NCI-H526 treated with DMSO at 0.1 percent for 48 hours (cell line): ENCODE measurements around the gene RXRG.
A peak's percentile ranks its signal among the peaks of the same experiment; 100 is the strongest.
"Not testable (repeated sequence)": the region's sequence is repeated elsewhere in the genome, so short reads cannot be mapped to it uniquely, and the experiment has no call there.

Experiments used
- DNase-seq: peaks from one replicate; lab custom pipeline; 2025; lab: John Stamatoyannopoulos, UW

Gene RXRG

DNA sequence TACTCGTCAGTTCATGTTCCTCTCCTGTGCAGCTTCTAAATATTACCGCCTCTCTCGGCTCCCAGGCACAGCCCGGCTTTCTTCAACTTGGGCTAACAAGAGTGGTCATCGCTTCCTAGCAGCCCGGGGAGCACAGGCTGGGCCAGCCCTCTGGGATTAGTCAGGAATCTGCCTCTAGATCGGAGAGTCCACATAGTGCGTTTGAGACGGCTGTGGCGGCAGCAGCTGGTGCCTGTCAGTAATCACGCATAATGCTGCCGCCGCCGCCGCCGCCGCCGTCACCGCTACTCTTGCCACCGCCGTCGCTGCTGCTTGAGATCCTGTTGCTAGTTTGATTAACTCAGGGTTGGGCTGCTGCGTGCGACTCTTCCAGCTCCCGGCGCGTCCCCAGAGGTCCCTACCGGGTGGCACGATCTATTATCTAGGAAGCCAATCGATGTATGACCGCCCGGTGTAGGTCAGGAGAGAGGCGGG lies at the start of gene RXRG:
Gene RXRG, minus strand, starts transcription at position 230 of the 474 bp plus-strand sequence. CDS start 233 bp downstream, outside the sequence.
- DNase-seq: peak; percentile 92

DNA sequence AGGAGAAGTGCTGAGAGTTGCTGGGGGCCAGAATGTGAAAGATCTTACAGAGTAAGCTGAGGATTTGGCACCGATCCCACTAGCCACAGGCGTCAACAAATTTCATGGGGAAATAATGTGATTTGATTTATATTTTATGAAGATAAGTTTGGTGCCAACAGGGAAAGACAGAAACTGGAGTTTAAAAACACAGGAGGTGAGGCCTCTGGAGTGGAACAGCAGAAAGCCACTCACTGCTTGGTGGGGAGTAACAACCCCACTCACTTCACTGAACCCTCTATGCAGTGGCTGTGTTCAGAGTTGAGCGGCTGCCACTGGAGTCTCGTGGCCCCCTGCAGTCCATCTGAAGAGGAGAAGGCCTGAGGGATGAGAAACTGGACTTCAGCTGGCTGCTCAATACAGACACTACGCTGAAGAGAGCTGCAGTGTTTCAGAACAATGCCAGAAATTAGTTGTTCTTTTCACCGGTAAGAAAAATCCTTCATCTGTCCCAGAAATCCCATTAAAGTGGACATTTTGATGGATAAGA lies 48.0 kb upstream of the RXRG start:
- DNase-seq: no peak

DNA sequence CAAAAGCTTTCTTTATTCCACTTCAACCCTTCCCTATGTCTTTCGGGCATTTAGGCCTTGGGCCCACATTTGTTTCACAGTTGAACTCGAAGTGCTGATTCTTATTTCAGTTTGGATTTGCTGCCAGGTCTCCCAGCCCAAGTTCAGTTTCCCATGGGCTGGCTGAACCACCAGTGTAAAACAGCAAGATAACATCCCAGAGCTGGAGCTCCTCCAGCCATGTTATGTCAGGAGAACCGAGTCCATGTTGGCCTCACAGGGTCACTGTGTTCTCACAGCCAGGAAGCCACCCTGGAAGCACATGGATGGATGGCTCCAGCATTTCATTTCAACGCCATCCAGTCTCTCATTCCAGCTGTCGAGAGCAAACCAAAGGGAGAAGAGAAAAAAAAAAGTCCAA lies 45.2 kb upstream of the RXRG start:
- no peak for DNase-seq

DNA sequence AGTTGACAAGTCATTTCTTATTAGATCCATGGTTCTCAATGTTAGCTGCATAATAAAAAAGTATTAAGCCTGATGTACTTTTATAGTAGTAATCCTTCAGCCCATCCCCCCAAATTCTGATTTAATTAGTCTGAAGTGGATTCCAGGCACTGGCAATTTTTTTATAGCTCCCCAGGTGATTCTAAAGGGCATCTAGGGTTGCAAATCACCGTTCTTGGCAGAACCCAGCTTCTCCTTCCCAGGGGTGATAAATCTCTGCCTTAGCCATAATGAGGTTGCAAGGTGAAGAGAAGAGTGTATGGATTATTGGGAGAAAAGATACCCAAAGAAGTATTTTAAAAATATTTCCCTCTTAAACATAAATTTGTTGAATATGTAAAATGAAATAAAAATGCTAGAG lies 43.0 kb upstream of the RXRG start:
- no peak for DNase-seq

DNA sequence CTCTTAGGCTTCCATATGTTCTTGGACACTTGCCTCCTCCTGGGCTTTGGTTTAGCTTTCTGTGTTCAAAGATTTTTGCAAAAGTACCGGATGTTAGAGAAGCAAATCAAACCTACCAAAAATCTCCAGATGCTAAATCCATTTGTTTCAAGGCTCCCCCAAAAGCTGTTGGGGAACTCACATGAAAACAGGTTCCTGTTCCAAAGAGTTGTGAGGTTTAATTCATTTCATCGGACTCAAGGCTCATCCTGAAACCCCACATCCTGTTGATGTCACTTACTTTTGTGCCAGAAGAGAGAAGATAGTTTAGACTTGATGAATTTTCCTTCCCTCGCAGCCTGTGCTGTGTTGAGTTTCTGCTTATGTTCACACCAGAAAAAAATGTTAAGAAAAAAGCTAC lies 41.7 kb upstream of the RXRG start:
- no peak for DNase-seq

DNA sequence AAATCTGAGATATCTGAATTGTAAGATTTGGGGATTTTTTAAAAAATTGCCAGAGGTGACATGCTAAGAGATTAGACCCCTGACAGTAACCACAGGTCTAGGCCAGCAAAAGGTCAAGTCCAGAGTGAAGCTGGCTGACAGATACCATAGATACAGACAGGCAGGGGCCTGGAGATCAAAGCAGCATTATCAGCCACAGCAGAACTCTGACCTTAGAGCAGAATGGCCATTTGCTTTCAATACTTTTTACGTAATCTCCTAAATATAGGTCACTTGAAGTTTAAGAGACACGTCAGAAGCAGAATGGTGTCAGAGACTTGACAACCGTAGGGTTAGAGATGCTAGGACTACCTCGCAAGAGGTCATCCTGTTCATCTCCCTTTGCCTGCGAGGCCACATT lies 40.8 kb upstream of the RXRG start:
- no peak for DNase-seq

DNA sequence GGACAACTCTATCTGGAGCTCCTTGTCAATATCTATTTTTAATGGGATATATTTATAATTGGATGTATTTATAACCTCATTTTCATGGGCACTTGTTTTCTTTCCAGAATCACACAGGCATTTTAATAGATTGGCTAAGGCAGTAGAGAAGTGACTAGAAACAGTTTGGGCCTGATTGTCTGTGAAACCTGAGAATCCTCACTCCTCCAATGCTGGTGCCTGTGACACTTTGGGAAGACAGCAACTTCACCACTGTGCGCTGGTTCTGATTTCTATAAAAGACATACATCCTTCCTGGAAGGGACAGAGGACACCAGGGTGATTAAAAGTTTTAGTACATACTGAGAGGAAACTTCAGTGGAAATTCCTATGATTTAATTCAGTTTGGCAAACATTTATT lies 39.6 kb upstream of the RXRG start:
- no peak for DNase-seq

DNA sequence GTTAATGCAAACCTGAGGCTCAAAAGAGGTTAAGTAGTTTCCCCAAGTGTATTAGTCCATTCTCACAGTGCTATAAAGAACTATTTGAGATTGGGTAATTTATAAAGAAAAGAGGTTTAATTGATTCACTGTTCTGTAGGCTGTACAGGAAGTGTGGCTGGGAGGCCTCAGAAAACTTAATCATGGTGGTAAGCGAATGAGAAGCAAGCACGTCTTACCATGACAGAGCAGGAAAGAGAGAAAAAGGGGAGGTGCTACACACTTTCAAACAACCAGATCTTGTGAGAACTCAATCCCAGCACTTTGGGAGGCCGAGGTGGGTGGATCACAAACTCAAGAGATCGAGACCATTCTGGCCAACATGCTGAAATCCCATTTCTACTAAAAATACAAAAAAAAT lies 38.5 kb upstream of the RXRG start:
- no peak for DNase-seq

DNA sequence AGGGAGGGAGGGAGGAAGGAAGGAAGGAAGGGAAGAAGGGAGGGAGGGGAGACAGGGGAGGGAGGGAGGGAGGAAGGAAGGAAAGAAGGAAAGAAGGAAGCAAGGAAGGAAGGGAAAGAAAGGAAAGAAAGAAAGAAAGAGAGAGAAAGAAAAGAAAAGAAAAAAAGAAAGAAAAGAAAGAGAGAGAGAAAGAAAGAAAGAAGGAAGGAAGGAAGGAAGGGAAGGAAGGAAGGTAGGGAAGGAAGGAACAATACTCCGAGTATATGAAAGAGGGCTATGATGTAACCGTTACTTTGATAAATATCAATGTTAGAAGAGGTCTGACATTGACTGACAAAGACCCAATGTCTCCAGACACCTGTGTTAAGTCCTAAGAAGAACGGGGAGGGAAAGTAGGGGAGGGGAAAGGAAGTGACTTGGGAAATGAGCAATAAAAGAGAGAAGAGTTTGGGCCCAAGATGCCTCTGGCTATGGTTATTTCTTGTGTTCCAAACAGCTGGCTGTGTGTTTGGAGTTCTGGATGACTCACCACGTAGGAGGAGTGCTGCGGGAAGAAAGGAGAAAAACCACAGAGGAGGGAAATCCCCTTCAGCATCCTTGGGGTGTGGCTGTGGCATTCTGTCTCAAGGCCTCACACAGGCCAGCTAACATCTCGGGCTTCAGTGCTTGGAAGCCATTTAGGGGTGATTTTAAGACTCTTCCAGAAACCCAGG lies 37.0 kb upstream of the RXRG start:
- DNase-seq: no peak

DNA sequence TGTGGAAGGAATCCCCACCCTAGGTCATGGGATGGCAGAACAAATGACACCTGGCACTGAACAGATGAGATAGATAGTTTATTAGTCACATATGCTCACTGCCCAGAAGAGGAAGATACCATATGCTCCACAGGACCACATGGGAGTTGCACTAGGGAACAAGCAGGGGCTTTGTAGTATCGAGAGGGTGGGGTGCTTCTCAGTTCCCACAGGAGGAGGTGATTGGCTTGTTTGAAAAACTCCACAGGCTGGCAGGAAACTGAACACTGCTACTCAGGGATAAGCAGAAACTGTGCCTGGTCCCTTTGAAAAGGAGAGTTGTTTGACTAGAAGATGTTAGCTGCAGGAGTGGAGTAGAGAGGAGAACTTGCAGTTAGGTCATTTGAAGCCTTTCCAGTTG lies 31.9 kb upstream of the RXRG start:
- no peak for DNase-seq

DNA sequence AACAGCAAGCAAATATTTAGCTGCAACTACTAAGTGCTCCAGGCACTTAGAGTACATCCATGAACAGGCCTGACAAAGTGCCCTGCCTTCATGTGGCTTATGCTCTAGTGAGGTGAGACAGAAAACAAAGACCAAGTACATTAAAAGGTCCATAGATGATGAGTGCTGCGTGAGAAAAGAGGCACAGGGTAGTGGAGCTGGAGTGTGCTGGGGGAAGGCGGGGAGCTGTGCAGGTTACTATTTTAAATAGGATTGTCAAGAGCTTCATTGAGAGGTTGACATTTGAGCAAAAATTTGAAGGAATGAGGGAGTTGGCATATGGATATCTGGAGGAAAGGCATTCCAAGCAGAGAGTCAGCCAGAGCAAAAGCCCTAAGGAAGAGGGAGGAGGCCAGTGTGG lies 29.3 kb upstream of the RXRG start:
- no peak for DNase-seq

DNA sequence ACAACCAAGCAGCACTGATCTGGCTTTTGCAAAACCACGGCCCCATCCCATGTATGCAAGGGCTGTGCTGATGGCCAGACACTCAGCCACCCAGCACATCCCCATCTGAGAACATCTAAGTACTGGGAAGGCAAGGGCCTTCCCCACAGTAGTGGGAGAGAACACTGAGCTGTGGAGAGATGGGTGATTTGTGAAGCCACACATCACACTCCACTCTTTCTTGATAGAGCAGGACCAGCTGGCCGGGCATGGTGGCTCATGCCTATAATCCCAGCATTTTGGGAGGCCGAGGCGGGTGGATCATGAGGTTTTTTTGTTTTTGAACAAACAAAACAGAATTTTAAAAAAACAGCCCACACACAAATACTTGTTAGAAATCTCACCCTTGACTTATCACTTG lies 28.2 kb upstream of the RXRG start:
- DNase-seq: no peak

DNA sequence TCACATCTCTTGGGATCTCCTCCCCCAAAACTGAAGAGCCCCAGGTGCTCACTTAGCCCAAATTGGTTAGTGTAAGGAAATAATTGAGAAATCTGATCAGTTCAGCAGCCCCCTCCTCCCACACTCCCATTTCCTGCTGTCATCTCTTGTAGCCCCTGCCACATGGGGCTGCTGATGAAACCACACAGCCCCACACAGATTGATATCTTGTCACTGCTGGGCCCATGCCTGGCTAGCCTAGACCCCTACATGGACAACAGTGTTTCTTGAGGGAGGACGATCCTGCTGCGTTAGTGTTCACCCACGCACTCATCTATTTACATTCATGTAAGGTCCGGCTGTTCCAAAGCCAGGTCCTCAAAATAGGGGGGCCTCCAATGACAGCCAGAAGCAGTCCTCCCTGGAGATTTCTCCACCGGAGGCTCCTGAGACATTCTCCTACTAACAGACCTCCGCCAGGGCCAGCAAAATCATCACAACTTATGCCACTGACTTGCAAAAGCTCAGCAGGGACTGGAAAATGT lies 23.9 kb upstream of the RXRG start:
- DNase-seq: no peak

DNA sequence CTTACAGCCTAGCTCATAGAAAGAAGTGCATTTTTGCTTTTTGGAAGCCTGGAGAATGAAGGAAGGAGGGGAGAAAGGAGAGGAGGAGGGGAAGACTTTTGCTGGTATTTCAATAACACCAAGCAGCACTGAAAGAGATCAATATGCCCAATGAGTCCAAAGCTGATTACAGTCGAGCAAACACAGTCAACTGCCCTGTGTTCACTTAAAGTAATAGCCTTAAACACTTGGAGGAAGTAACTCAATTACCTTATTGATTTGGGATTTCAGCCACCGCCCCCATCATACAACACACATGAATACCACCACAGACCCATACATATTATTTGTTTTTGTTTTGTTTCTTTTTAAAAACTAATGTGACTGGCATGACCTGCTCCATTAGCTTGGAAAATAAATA lies 23.3 kb upstream of the RXRG start:
- DNase-seq: no peak

DNA sequence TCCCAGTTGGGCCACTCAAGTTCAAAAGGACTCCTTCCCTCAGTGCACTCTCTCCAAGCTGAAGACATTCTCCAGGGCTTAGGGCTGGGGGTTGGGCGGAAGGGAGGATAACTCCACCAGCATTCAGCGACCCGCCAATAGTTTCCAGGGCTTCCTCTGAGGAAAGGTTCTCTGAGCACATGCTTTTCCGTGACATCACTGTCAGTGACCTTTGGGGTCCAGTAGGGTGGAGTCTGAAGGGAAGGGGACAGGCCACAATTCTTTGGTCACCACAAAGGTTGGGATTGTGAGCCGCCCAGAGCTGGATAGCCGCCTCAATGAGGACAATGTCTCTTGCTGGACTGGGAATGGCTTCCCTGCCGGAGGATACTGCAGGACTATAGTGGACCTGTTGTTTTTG lies 22.8 kb upstream of the RXRG start:
- no peak for DNase-seq

DNA sequence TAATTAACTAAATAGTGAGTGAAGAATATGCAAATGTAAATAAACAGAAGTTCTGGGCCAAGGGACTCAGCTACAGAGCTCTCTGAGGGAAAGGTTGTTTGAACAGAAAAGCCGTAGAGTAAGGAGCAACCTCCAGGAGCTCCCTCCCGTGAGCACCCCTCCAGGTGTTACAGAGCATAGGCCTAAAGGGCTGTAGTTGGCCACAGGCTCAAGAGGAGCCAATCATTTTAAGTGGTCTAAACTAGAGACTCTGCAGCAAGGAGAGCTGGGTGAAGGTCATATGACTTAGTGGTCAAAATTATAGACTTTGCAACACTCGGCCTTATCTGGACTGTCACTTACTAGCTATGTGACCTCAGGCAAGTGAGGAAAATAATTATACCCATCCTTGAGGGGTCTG lies 19.1 kb upstream of the RXRG start:
- no peak for DNase-seq

DNA sequence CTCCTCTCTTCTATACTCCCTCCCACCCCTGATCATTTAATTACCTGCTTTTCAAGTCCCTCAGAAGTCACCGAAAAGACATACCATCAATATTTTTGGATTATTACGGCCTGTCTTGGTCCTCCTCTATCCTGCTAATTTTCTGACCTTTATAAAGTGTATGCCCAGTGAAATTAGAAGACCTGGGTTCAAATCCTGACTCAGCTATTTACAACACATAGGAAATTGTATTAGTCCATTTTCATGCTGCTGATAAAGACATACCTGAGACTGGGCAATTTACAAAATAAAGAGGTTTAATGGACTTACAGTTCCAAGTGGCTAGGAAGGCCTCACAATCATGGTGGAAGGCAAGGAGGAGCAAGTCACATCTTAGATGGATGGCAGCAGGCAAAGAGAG lies 14.8 kb upstream of the RXRG start:
- DNase-seq: not testable (repeated sequence)

DNA sequence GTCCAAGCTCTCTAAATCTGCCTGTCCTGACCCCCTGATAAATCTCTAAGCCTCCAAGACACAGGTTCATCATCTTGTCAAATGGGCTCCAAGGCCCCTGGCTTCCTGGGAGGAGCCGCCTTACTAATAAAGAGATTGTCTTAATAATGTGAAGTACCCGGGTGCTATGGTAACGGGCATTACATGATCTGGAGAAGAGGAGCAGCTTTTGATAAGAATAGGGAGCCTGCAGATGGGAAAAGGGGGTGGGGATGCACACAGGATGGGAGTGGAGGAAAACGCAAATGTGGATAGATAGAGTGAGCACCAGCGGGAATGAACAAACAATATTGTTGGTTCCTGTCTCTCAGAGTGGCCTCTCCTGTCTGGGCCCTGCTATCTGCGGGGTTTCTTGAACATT lies 11.9 kb upstream of the RXRG start:
- no peak for DNase-seq

DNA sequence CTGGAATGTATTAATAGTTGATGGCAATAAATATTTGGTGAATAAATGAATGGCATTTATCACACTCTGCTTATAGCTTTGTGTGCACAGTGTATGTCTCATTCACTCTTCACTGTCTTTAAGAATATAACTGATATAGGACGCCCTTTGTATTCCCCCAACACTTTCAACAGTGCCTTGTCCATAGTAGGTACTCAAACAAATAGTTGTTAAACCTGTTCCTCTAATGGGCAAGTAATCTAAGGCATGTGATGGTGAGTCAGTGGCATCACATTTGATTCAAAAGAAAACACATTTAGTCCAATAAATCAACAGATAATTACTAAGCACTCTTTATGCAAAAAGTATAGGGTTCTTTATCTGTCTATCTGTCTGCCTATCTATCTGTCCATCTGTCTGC lies 11.2 kb upstream of the RXRG start:
- no peak for DNase-seq

DNA sequence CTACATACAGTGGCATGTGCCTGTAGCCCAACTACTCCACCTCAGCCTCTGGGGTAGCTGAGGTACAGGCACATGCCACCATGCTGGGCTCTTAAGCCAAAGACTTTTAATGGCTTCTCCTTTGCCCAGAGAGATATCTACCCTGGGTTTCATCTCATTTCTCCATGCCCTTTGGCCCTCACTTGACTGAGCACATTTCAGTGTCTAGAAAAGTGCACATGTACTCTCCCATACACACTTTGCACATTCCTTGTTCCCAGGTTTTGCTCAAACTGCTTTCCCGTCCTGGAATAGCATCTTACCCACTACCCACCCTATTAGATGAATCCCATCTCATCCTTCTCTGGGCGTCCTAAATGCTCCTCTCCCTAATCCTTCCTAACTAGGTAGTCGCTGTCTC lies 10.2 kb upstream of the RXRG start:
- DNase-seq: no peak

DNA sequence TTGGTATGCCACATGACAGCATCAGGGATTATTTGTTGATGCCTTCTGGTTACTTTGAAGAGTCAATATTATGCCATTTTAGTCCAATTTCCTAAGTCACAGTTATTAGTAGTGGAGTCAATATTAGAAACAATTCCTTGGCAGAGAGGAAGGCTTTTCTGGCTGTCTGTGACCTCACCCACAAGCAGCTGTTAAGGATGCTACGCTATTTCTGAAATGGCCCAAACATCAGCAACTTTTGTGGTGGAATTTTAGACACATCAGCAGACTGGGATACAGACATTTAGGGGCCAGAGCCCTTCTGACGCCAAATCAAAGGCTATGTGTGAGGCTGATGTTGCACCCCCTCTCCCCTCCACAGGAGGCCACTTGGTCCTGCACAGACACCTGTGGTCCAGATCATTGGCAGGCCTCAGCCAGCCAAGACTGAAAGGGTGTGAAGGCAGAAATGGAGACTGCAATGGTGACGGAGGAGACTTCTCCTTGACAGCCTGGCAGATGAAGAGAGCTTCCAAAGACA lies 9.2 kb upstream of the RXRG start:
- no peak for DNase-seq

DNA sequence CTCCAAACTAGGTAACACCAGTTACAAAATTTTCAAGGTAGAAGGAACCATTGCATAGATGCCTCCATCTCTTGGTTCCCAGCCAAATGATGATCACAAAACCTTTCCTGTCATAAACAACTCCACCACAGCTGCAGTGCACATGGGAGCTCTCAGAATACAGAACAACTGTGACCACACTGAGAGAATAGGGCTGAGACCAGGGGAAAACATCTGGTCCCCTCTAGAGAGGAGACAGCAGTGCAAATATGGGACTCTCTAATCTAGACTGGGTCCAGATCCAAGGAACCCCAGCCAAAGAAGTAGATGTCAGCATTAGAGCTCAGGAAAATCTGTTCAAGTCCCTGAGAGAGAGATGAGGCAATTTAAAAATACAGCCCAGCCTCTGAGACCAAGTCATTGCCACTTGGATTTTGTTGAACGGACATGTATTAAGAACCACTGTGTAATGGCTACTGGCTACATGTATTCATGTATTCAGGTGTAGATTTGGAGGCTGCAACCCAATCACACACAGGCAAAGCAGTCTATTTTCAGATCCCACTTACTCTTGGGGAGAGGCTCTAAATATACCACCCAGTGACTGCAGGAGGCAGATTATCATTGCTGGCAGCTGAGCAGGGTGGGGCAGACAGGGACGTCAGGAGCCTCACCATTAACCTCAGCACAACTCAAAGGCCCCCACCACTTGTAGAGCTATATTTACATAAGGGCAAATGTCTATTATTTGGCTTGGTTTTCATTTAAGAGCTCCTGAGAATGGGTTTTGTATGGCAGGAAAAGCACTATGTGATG lies 7.6 kb upstream of the RXRG start:
- DNase-seq: no peak

DNA sequence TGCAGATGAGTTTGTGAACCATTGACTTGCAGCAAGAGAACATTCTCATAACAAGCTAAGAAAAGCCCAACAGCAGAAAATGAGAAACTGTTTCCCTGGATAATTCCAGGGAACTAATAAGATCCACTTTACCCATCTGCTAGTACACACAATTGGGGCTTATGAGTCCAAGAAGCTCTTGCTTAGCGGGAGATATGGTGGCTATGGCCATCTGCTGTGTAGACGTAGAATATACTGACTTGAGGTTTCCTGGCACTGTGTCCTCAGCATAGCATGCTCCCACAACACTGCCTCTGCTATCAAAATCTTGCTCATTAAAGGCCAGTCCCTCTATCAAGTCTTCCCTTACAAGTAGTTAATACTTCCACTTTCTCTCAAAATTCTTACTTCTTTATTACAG lies 6.8 kb upstream of the RXRG start:
- DNase-seq: no peak
